ENCODE measurements around the gene PPP4R1.
"Not testable (repeated sequence)": the region's sequence is repeated elsewhere in the genome, so short reads cannot be mapped to it uniquely, and the experiment has no call there.

The PPP4R1 gene

GRCh38 chr18:9648431-9649163, 34.2 kb upstream of the PPP4R1 start:
- Histone ChIP-seq H3K27ac (no peak overlapping the region), H3K79me2 (no peaks in the 10 kb centered on the region), H3K9ac (no peak overlapping the region), H3K4me2 (ENCODE audit: low read length) (no peak overlapping the region), H3K4me1 (no peaks in the 10 kb centered on the region), H2AFZ (no peak overlapping the region), H3K9me3 (ENCODE audit: control insufficient read depth, low read length) (no peaks in the 10 kb centered on the region), H3K27me3 (ENCODE audit: control insufficient read depth, insufficient read depth, low read length) (no peaks in the 10 kb centered on the region), H3K36me3 (ENCODE audit: control insufficient read depth, insufficient read depth, low read length) (no peaks in the 10 kb centered on the region), H3K4me3 (ENCODE audit: low read depth, low read length) (no peak overlapping the region)
- no peak for TF ChIP-seq CTCF (IDR thresholded peaks at IDR 0.05)

GRCh38 chr18:9647496-9648323, 33.4 kb upstream of the PPP4R1 start:
- H3K27ac ChIP-seq, result no peak overlapping the region
- no peaks in the 10 kb centered on the region for H3K9me3 ChIP-seq (ENCODE audit: control insufficient read depth, low read length)
- no peaks in the 10 kb centered on the region for H3K36me3 ChIP-seq (ENCODE audit: control insufficient read depth, insufficient read depth, low read length)
- no peaks in the 10 kb centered on the region for H3K4me1 ChIP-seq
- no peak overlapping the region for H3K4me2 ChIP-seq (ENCODE audit: low read length)
- no peak overlapping the region for H2AFZ ChIP-seq
- TF ChIP-seq CTCF (IDR thresholded peaks at IDR 0.05), result no peak
- no peaks in the 10 kb centered on the region for H3K79me2 ChIP-seq
- no peak overlapping the region for H3K4me3 ChIP-seq (ENCODE audit: low read depth, low read length)
- H3K27me3 ChIP-seq (ENCODE audit: control insufficient read depth, insufficient read depth, low read length), result no peaks in the 10 kb centered on the region
- H3K9ac ChIP-seq, result no peak overlapping the region

- H3K27ac ChIP-seq, result no peak overlapping the region
These were observed 29.2 kb upstream of the PPP4R1 start for GRCh38 chr18:9643549-9643948.

DNA sequence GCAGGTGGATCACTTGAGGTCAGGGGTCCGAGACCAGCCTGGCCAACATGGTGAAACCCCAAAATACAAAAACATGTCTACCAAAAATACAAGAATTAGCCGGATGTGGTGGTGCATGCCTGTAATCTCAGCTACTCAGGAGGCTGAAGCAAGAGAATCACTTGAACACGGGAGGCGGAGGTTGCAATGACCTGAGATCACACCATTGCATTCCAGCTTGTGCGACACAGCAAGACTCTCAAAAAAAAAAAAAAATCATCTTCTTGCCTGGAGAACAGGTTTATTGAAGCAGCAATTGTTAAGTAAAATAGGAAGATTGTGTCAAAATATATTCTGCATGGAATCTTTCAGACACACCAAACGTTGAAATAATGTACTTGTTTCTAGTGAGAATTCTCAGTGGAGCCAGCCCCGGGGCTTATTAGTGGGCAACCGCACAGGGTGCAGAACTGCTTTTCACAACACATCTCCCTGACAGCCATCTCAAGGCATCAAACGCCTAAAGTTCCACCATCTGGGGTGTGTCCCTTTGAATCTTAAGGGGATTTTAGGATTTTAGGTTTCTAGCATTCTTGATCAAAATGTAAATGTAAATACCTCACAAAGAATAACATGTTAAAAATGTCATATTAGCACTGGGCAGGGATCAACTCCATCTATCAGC, 28.6 kb upstream of the PPP4R1 start:
- Histone ChIP-seq H3K27me3 (ENCODE audit: control insufficient read depth, insufficient read depth, low read length) (no peaks in the 10 kb centered on the region), H3K79me2 (no peaks in the 10 kb centered on the region), H3K4me1 (no peaks in the 10 kb centered on the region), H3K4me2 (ENCODE audit: low read length) (peak overlapping the region; percentile 21), H3K9ac (no peak overlapping the region), H3K36me3 (ENCODE audit: control insufficient read depth, insufficient read depth, low read length) (no peaks in the 10 kb centered on the region), H3K9me3 (ENCODE audit: control insufficient read depth, low read length) (no peaks in the 10 kb centered on the region), H3K27ac (no peak overlapping the region), H2AFZ (no peak overlapping the region), H3K4me3 (ENCODE audit: low read depth, low read length) (peak overlapping the region; percentile 29)
- TF ChIP-seq CTCF (IDR thresholded peaks at IDR 0.05), result no peak

More at GRCh38 chr18:9643549-9643948, 29.2 kb upstream of the PPP4R1 start:
- no peak for TF ChIP-seq CTCF (IDR thresholded peaks at IDR 0.05)
- Histone ChIP-seq H2AFZ (no peak overlapping the region), H3K4me3 (ENCODE audit: low read depth, low read length) (peak overlapping the region; percentile 29), H3K36me3 (ENCODE audit: control insufficient read depth, insufficient read depth, low read length) (no peaks in the 10 kb centered on the region), H3K9me3 (ENCODE audit: control insufficient read depth, low read length) (no peaks in the 10 kb centered on the region), H3K9ac (no peak overlapping the region), H3K27me3 (ENCODE audit: control insufficient read depth, insufficient read depth, low read length) (no peaks in the 10 kb centered on the region), H3K4me2 (ENCODE audit: low read length) (peak overlapping the region; percentile 21), H3K79me2 (no peaks in the 10 kb centered on the region), H3K4me1 (no peaks in the 10 kb centered on the region)

- not testable (repeated sequence) for H3K4me3 ChIP-seq (ENCODE audit: low read depth, low read length); H3K79me2 ChIP-seq; H3K9me3 ChIP-seq (ENCODE audit: control insufficient read depth, low read length); H3K27me3 ChIP-seq (ENCODE audit: control insufficient read depth, insufficient read depth, low read length); H3K9ac ChIP-seq; H2AFZ ChIP-seq; H3K27ac ChIP-seq; H3K4me1 ChIP-seq; H3K36me3 ChIP-seq (ENCODE audit: control insufficient read depth, insufficient read depth, low read length); H3K4me2 ChIP-seq (ENCODE audit: low read length)
These were observed 26.7 kb upstream of the PPP4R1 start for GRCh38 chr18:9641081-9641480.
